ENCODE measurements around the gene SPATC1L. TPM values are rescaled to one million over a fixed set of nuclear protein-coding genes. Genes with fewer than 3 reads are reported as not detected.

SPATC1L gene
- total and polyA plus RNA-seq, 2 donors (not counting 3 experiments of a cell fraction or from before 2014, with no cell fraction given): 11.5 to 15.3 TPM

DNA sequence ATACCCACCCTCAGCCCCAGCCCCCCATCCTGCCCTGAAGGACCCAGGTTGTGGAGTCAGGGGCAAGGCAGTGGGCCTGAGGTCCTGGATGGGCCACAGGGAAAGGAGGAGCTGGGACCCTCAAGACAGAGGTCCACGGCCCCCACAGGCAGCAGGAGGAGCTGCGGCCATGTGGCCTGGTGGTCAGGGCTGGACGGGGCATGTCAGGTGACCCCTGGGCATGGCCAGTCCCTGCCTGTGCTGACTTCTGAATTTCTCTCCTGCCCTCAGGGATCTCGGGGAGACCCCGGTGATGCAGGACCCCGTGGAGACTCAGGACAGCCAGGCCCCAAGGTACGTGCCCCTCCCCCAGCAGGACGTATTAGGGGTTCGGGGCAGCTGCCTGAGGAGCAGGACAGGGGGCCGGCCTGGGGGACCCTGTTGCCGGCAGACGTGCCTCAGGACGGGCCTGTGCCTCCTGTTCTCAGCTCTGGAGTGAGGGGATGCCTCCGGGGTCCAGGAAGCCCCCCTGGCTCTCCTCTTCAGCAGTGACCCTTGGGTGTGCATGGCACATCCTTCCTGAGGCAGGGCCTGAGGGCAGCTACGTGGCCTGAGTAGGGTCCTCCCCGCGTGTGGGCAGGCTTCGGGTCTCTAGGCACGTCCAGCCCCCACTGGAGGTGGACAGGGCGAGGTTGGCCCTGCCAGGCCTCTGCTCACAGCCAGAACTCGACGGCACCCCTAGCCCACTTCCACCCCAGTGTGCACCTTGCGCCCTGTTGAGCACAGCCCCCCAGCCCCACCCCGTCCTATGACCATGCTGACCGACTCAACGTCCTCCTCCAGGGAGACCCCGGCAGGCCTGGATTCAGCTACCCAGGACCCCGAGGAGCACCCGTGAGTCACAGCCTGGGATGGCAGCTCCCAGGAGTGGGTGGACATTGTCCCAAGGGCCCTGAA, 62.7 kb downstream of the SPATC1L start:
- FAIRE-seq (no peak), DNase-seq (ENCODE audit: low read depth, low spot score) (no peak)
- TF ChIP-seq FOS (IDR thresholded peaks at IDR 0.05; ENCODE audit: borderline replicate concordance, insufficient read depth, low read length): no peak
- TF ChIP-seq MYC (IDR thresholded peaks at IDR 0.05; ENCODE audit: low read depth, low read length): no peak
- TF ChIP-seq POLR2A (IDR thresholded peaks at IDR 0.05; ENCODE audit: low read depth, low read length): no peak
- TF ChIP-seq, protein P1, sequence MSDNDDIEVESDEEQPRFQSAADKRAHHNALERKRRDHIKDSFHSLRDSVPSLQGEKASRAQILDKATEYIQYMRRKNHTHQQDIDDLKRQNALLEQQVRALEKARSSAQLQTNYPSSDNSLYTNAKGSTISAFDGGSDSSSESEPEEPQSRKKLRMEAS (IDR thresholded peaks at IDR 0.05; ENCODE audit: insufficient read depth, insufficient read length): no peak
- Histone ChIP-seq H3K9me3 (replicated peaks; ENCODE audit: control insufficient read depth, insufficient read depth, low read length) (no peaks in the 10 kb centered on the region), H4K20me1 (replicated peaks; ENCODE audit: control insufficient read depth, extremely low read depth, insufficient read depth, low read length) (no peaks in the 10 kb centered on the region), H3K79me2 (ENCODE audit: control insufficient read depth, insufficient read depth, low read length) (no peaks in the 10 kb centered on the region), H3K4me2 (ENCODE audit: insufficient read depth, low read length) (no peak overlapping the region), H3K27ac (ENCODE audit: insufficient read depth, low read depth, low read length) (no peak overlapping the region), H3K4me3 (replicated peaks in 1 of 3; ENCODE audit: insufficient read depth in 1 of 3, low read depth in 1 of 3, low read length in 3 of 3) (no peak overlapping the region), H3K36me3 (ENCODE audit: control insufficient read depth in 2 of 2, extremely low read depth in 1 of 2, insufficient read depth in 2 of 2, low read length in 2 of 2) (no peaks in the 10 kb centered on the region), H3K4me1 (ENCODE audit: control insufficient read depth, extremely low read depth, insufficient read depth, low read length) (no peaks in the 10 kb centered on the region), H2AFZ (ENCODE audit: low read depth, low read length) (no peak overlapping the region), H3K9me1 (replicated peaks; ENCODE audit: control insufficient read depth, extremely low read depth, insufficient read depth, low read length) (no peaks in the 10 kb centered on the region), H3K9ac (replicated peaks; ENCODE audit: extremely low read depth, insufficient read depth, low read length) (no peak overlapping the region), H3K27me3 (ENCODE audit: control insufficient read depth in 2 of 2, insufficient read depth in 2 of 2, low read length in 2 of 2) (no peaks in the 10 kb centered on the region)
- dilution Hi-C loops (cut with MboI; ENCODE audit: extremely low pct_ligation_motif_present, low sequenced_read_pairs): no loop called here
- CTCF ChIA-PET: interaction anchor here (0.8 kb wide), 1 partner anchor 43 kb away, joined by 3 read pairs; no protein-coding TSS in a partner anchor
- BruUV-seq (replicated peaks): no TSS peak
- intact Hi-C loops (cut with micrococcal nuclease): no loop called here
- POLR2A ChIA-PET: no interaction called here

DNA sequence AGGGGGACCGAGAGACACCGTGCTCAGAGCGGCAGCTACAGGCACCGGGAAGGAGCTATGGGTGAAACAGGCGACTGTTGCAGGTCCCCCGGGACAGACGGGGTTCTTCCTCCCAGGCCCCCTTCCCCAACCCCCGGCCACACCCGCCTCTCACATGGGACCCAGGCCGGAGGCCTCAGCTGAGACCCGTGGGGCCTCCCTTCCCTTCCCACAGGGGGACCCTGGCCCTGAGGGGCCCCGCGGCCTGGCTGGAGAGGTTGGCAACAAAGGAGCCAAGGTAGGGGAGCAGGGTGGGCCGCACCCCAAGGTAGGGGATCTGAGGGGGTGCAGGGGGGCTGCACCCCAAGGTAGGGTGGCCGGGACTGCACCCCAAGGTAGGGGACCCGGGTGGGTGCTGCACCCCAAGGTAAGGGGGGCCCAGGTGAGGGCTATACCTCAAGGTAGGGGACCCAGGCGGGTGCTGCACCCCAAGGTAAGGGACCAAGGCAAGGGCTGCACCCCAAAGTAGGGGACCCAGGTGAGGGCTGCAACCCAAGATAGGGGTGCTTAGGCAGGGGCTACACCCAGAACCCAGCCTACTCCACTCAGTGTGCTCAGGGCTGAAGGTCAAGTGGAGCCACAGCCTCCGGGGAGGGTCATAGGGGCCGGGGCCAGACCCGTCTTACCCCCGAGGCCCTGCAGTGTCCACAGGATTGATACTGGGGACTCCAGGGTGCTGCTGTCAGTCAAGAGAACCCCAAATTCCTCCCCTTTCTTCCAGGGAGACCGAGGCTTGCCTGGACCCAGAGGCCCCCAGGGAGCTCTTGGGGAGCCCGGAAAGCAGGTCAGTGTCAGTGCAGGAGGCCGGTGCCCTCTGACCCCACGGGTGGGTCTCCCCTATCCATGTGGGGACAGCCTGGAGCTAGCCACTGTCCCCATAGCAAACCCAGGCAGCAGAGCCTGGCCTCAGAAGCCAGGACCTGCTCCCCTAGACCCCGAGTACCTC, 63.7 kb downstream of the SPATC1L start:
- H3K9me1 ChIP-seq (replicated peaks; ENCODE audit: control insufficient read depth, extremely low read depth, insufficient read depth, low read length): no peaks in the 10 kb centered on the region
- ChIA-PET CTCF (no interaction called here), POLR2A (no interaction called here)
- no peak for FAIRE-seq
- no peaks in the 10 kb centered on the region for H4K20me1 ChIP-seq (replicated peaks; ENCODE audit: control insufficient read depth, extremely low read depth, insufficient read depth, low read length)
- H3K9ac ChIP-seq (replicated peaks; ENCODE audit: extremely low read depth, insufficient read depth, low read length): no peak overlapping the region
- dilution Hi-C loops (cut with MboI; ENCODE audit: extremely low pct_ligation_motif_present, low sequenced_read_pairs): no loop called here
- no peaks in the 10 kb centered on the region for H3K36me3 ChIP-seq (ENCODE audit: control insufficient read depth in 2 of 2, extremely low read depth in 1 of 2, insufficient read depth in 2 of 2, low read length in 2 of 2)
- H3K9me3 ChIP-seq (replicated peaks; ENCODE audit: control insufficient read depth, insufficient read depth, low read length): no peaks in the 10 kb centered on the region
- no TSS peak for BruUV-seq (replicated peaks)
- TF ChIP-seq, protein P2, sequence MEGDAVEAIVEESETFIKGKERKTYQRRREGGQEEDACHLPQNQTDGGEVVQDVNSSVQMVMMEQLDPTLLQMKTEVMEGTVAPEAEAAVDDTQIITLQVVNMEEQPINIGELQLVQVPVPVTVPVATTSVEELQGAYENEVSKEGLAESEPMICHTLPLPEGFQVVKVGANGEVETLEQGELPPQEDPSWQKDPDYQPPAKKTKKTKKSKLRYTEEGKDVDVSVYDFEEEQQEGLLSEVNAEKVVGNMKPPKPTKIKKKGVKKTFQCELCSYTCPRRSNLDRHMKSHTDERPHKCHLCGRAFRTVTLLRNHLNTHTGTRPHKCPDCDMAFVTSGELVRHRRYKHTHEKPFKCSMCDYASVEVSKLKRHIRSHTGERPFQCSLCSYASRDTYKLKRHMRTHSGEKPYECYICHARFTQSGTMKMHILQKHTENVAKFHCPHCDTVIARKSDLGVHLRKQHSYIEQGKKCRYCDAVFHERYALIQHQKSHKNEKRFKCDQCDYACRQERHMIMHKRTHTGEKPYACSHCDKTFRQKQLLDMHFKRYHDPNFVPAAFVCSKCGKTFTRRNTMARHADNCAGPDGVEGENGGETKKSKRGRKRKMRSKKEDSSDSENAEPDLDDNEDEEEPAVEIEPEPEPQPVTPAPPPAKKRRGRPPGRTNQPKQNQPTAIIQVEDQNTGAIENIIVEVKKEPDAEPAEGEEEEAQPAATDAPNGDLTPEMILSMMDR (IDR thresholded peaks at IDR 0.05; ENCODE audit: extremely low read depth in 1 of 2, insufficient read depth in 1 of 2, low read depth in 1 of 2, low read length in 2 of 2): no peak
- TF ChIP-seq JUN (IDR thresholded peaks at IDR 0.05; ENCODE audit: borderline replicate concordance, insufficient read depth, insufficient read length, low read depth): no peak
- no peak for TF ChIP-seq POLR2AphosphoS5 (IDR thresholded peaks at IDR 0.05; ENCODE audit: insufficient read depth, low read depth, low read length)
- no peak for TF ChIP-seq FOS (IDR thresholded peaks at IDR 0.05; ENCODE audit: borderline replicate concordance, insufficient read depth, low read length)
- TF ChIP-seq, protein P1 (IDR thresholded peaks at IDR 0.05; ENCODE audit: insufficient read depth, insufficient read length): no peak
- TF ChIP-seq EZH2 (IDR thresholded peaks at IDR 0.05; ENCODE audit: borderline replicate concordance, low read depth, low read length, severe bottlenecking): no peak
- TF ChIP-seq GATA2 (IDR thresholded peaks at IDR 0.05; ENCODE audit: insufficient read depth, insufficient read length, low read depth, low read length): no peak
- no peak for TF ChIP-seq POLR2A (IDR thresholded peaks at IDR 0.05; ENCODE audit: low read depth, low read length)
- TF ChIP-seq MYC (IDR thresholded peaks at IDR 0.05; ENCODE audit: low read depth, low read length): no peak
- intact Hi-C loops (cut with micrococcal nuclease): no loop called here
- H3K79me2 ChIP-seq (ENCODE audit: control insufficient read depth, insufficient read depth, low read length): no peaks in the 10 kb centered on the region
- no peak for DNase-seq (ENCODE audit: low read depth, low spot score)
- no peak overlapping the region for H3K27ac ChIP-seq (ENCODE audit: insufficient read depth, low read depth, low read length)
- no peaks in the 10 kb centered on the region for H3K4me1 ChIP-seq (ENCODE audit: control insufficient read depth, extremely low read depth, insufficient read depth, low read length)
- no peaks in the 10 kb centered on the region for H3K27me3 ChIP-seq (ENCODE audit: control insufficient read depth in 2 of 2, insufficient read depth in 2 of 2, low read length in 2 of 2)
- no peak overlapping the region for H2AFZ ChIP-seq (ENCODE audit: low read depth, low read length)
- H3K4me2 ChIP-seq (ENCODE audit: insufficient read depth, low read length): no peak overlapping the region
- no peak overlapping the region for H3K4me3 ChIP-seq (replicated peaks in 1 of 3; ENCODE audit: insufficient read depth in 1 of 3, low read depth in 1 of 3, low read length in 3 of 3)
